DMS53 (cell line): ENCODE results near the gene ZNF236.
"Not testable (repeated sequence)": the region's sequence is repeated elsewhere in the genome, so short reads cannot be mapped to it uniquely, and the experiment has no call there.

Experiments used
- DNase-seq: peaks from one replicate; lab custom pipeline; 2025; lab: John Stamatoyannopoulos, UW

The ZNF236 gene

GRCh38 chr18:77005651-77006195 lies 183.4 kb downstream of the ZNF236 start:
- DNase-seq, result no peak

- no peak for DNase-seq
These were observed 184.2 kb downstream of the ZNF236 start for GRCh38 chr18:77006305-77007175.

GRCh38 chr18:77007251-77007650 lies 184.9 kb downstream of the ZNF236 start:
- no peak for DNase-seq

- no peak for DNase-seq
These were observed 185.6 kb downstream of the ZNF236 start for GRCh38 chr18:77008006-77008405.

- DNase-seq, result no peak
These were observed 186.4 kb downstream of the ZNF236 start for GRCh38 chr18:77008576-77009315.

- DNase-seq, result no peak
These were observed 187.3 kb downstream of the ZNF236 start for GRCh38 chr18:77009675-77010074.

GRCh38 chr18:77012120-77012519 lies 189.8 kb downstream of the ZNF236 start:
- DNase-seq, result no peak

GRCh38 chr18:77012806-77013541 lies 190.6 kb downstream of the ZNF236 start:
- no peak for DNase-seq

GRCh38 chr18:77013811-77014521 lies 191.6 kb downstream of the ZNF236 start:
- DNase-seq, result no peak

- DNase-seq, result no peak
These were observed 192.2 kb downstream of the ZNF236 start for GRCh38 chr18:77014538-77014937.

- DNase-seq, result no peak
These were observed 192.8 kb downstream of the ZNF236 start for GRCh38 chr18:77015169-77015568.

- DNase-seq, result no peak
These were observed 193.7 kb downstream of the ZNF236 start for GRCh38 chr18:77015771-77016710.

- no peak for DNase-seq
These were observed 194.6 kb downstream of the ZNF236 start for GRCh38 chr18:77016936-77017335.

GRCh38 chr18:77017355-77017754 lies 195.0 kb downstream of the ZNF236 start:
- DNase-seq, result no peak

- not testable (repeated sequence) for DNase-seq
These were observed 196.3 kb downstream of the ZNF236 start for GRCh38 chr18:77018650-77019049.

GRCh38 chr18:77019641-77020040 lies 197.3 kb downstream of the ZNF236 start:
- DNase-seq, result no peak
